Endodermal cell (in vitro differentiated cells): ENCODE results near the gene PRR18. TPM values are rescaled to one million over a fixed set of nuclear protein-coding genes. Genes with fewer than 3 reads are reported as not detected.

ENCODE experiments used
- DNase-seq: peaks from one replicate; pipeline ENCODE4 v3.0.0-alpha.2; 2017
- H3K27ac ChIP-seq: 2 replicates; pipeline ENCODE4 v1.5.1; 2013; ENCODE audit warnings: mild to moderate bottlenecking, low read depth, low read length, moderate library complexity
- H3K27me3 ChIP-seq: 2 replicates; pipeline ENCODE4 v1.6.1; 2013; ENCODE audit warnings: mild to moderate bottlenecking, low read length, moderate library complexity; ENCODE audit not compliant: insufficient read depth, control insufficient read depth, poor library complexity, severe bottlenecking
- H3K36me3 ChIP-seq: 2 replicates; pipeline ENCODE4 v1.7.0; 2013; ENCODE audit warnings: mild to moderate bottlenecking, low read length, moderate library complexity; ENCODE audit not compliant: control insufficient read depth, insufficient read depth
- H3K4me1 ChIP-seq: one replicate; pipeline ENCODE4 v1.7.0; 2013; ENCODE audit warnings: low read length; ENCODE audit not compliant: control insufficient read depth, insufficient read depth
- H3K4me3 ChIP-seq: 2 replicates; pipeline ENCODE4 v1.5.1; 2013; ENCODE audit warnings: mild to moderate bottlenecking, low read length, moderate library complexity
- H3K9ac ChIP-seq: 2 replicates; pipeline ENCODE4 v1.6.1; 2013; ENCODE audit warnings: mild to moderate bottlenecking, low read length, moderate library complexity; ENCODE audit not compliant: poor library complexity, severe bottlenecking; ENCODE audit errors: extremely low read depth
- H3K9me3 ChIP-seq: 2 replicates; pipeline ENCODE4 v1.6.1; 2013; ENCODE audit warnings: mild to moderate bottlenecking, low read length, moderate library complexity; ENCODE audit not compliant: control insufficient read depth
- H3K27ac Mint-ChIP-seq: 2 replicates; pipeline ENCODE4 v1.8.0; 2020; ENCODE audit warnings: mixed read lengths
- H3K27me3 Mint-ChIP-seq: 2 replicates; pipeline ENCODE4 v1.8.0; 2021; ENCODE audit warnings: mild to moderate bottlenecking, mixed read lengths; ENCODE audit not compliant: insufficient read depth
- H3K36me3 Mint-ChIP-seq: 2 replicates; pipeline ENCODE4 v1.8.0; 2020; ENCODE audit warnings: low read depth, mixed read lengths
- H3K4me1 Mint-ChIP-seq: 2 replicates; pipeline ENCODE4 v1.8.0; 2020; ENCODE audit warnings: mixed read lengths
- H3K4me3 Mint-ChIP-seq: 2 replicates; pipeline ENCODE4 v1.8.0; 2020; ENCODE audit warnings: mild to moderate bottlenecking, moderate library complexity, mixed read lengths
- H3K9me3 Mint-ChIP-seq: 2 replicates; pipeline ENCODE4 v1.8.0; 2020; ENCODE audit warnings: mild to moderate bottlenecking, mixed read lengths
- CTCF ChIP-seq: fragments of 200-600 bp; sonication (generic); conservative IDR thresholded peaks from 2 replicates; pipeline ENCODE4 v1.5.0; 2021; ENCODE audit warnings: antibody characterized with exemption, mild to moderate bottlenecking
- WGBS, 2 experiments: methylation state at CpG; one replicate each; pipeline versions ENCODE4 v1.1.5 to v1.1.7; 2013; ENCODE audit warnings: missing lambda C conversion rate in 2 of 2, mixed read lengths in 1 of 2; ENCODE audit not compliant: insufficient coverage in 1 of 2, insufficient read length in 1 of 2; 5-methylcytosine and 5-hydroxymethylcytosine counted together
- long read RNA-seq, 4 experiments: library from polyadenylated mRNA in 2 of 4; library from RNA in 1 of 4; library from capped mRNA in 1 of 4; stranded (forward) in 3 of 4; unstranded in 1 of 4; transcript quantifications; one replicate each; pipeline ENCODE4 v2.0.0, GENCODE V29; 2020 to 2021; ENCODE audit warnings: inconsistent platforms in 1 of 4
- polyA plus RNA-seq, 2 experiments: library from polyadenylated mRNA; stranded (reverse); fragments of 50-300 nt; gene quantifications; one replicate each; pipeline ENCODE4 v1.2.3, GENCODE V29; 2013
- total RNA-seq, 2 donors: library from RNA; stranded (reverse); fragmentation: NEBNext Ultra II Directional in 1 of 2; extraction: Animal tissue kit (Norgen Biotek cat#: 25700) in 1 of 2; gene quantifications; 2 replicates in 1 of 2; 3 replicates in 1 of 2; pipeline ENCODE4 v1.2.1, GENCODE V29; 2021

Gene PRR18
- total RNA-seq, result under 1 TPM; 0.09 to 0.42 TPM
- polyA plus RNA-seq (2013, experiment 1 of 2), result not detected
- not detected for polyA plus RNA-seq (2013, experiment 2 of 2)
- long read RNA-seq, experiment 1, partial matches to known transcripts, result 0 of 1 reads
- long read RNA-seq, experiment 1, other reads (novel, unspliced or antisense), result 0 of 1 reads
- long read RNA-seq, experiment 2, result 0 reads
- long read RNA-seq, experiment 3, result 0 reads
- long read RNA-seq, experiment 4, result 0 reads

DNA sequence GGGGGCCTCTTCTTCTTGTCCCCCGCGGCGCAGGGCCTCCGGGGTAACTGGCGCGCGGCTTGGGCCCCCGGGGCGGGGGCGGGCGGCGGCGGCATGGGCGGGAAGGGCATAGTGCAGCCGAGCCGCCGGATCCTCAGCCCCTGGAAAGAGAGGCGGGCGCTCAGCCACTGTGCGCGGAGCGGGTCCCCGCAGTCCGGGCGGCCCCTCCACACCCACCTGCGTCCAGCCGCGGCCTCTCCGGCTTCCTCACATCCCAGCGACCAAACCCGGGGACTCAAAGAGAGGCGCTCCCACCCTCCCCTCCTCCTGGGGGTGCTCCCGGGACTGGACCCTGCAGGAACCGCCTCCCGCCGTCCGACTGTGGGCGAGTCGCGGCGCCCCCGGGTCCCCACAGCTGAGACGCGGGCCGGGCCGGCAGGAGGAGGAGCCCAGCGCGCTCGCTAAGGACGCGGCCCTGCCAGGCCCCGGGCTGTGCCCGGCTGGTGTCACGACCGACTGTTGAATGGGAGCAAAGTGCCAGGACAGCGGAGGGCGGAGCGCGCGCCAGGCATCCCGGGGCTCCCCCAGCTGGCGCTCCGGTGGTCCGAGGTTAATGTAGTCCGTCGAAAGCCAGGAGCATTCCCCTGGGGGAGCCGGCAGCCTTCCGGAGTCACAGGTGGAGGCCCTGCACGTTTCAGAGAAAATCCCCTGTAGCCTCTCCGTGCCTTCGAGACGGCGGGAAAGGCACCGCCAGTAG, at the start of gene PRR18:
Gene PRR18 (minus strand): TSS at position 360 of the 736 bp plus-strand sequence. CDS start 250 bp downstream, at position 110.
- Histone ChIP-seq H3K27me3 (peaks cover 61% of the 10 kb centered on the region), H3K9ac (no peak within 1 kb of the TSS), H3K9me3 (no peaks in the 10 kb centered on the region), H3K27ac (no peak within 1 kb of the TSS), H3K4me1 (no peaks in the 10 kb centered on the region), H3K4me3 (peak within 1 kb of the TSS; percentile 66), H3K36me3 (no peaks in the 10 kb centered on the region)
- H3K36me3 Mint-ChIP-seq, result no peaks in the 10 kb centered on the region
- DNase-seq, result peak; percentile 77
- peaks cover 57% of the 10 kb centered on the region for H3K27me3 Mint-ChIP-seq
- H3K27ac Mint-ChIP-seq, result no peak within 1 kb of the TSS
- peak within 1 kb of the TSS; percentile 46 for H3K4me3 Mint-ChIP-seq
- TF ChIP-seq CTCF, result no peak
- H3K4me1 Mint-ChIP-seq, result peaks cover 8% of the 10 kb centered on the region
- no peaks in the 10 kb centered on the region for H3K9me3 Mint-ChIP-seq
- 2 to 4% methylated on average over 6 to 74 of the region's 74 CpGs for WGBS, 2 experiments

- Mint-ChIP-seq H3K9me3 (peaks cover 5% of the 10 kb centered on the region), H3K27ac (no peak overlapping the region), H3K4me1 (peaks cover 8% of the 10 kb centered on the region), H3K4me3 (no peak overlapping the region), H3K27me3 (peaks cover 2% of the 10 kb centered on the region), H3K36me3 (no peaks in the 10 kb centered on the region)
- Histone ChIP-seq H3K9me3 (peaks cover 9% of the 10 kb centered on the region), H3K4me3 (no peak overlapping the region), H3K36me3 (no peaks in the 10 kb centered on the region), H3K9ac (no peak overlapping the region), H3K27ac (no peak overlapping the region), H3K4me1 (no peaks in the 10 kb centered on the region), H3K27me3 (no peaks in the 10 kb centered on the region)
- 59 to 80% methylated on average over 2 to 5 of the region's 5 CpGs for WGBS, 2 experiments
- DNase-seq, result no peak
- TF ChIP-seq CTCF, result no peak
Observed at GRCh38 chr6:166355552-166355951, 47.4 kb upstream of the PRR18 start.

GRCh38 chr6:166354965-166355364, 46.8 kb upstream of the PRR18 start:
- no peak overlapping the region for H3K4me3 ChIP-seq
- no peak for DNase-seq
- Mint-ChIP-seq H3K4me1 (peaks cover 8% of the 10 kb centered on the region), H3K36me3 (no peaks in the 10 kb centered on the region), H3K9me3 (peaks cover 11% of the 10 kb centered on the region), H3K27me3 (peaks cover 2% of the 10 kb centered on the region), H3K27ac (no peak overlapping the region), H3K4me3 (no peak overlapping the region)
- H3K4me1 ChIP-seq, result no peaks in the 10 kb centered on the region
- 100% methylated on average over 4 of the region's 4 CpGs; no CpG with 5 or more reads in 1 of the 2 experiments for WGBS, 2 experiments
- H3K9me3 ChIP-seq, result peaks cover 15% of the 10 kb centered on the region
- no peaks in the 10 kb centered on the region for H3K27me3 ChIP-seq
- H3K9ac ChIP-seq, result no peak overlapping the region
- no peak overlapping the region for H3K27ac ChIP-seq
- no peak for TF ChIP-seq CTCF
- H3K36me3 ChIP-seq, result no peaks in the 10 kb centered on the region
